H1 (cell line): Measurements from ENCODE around the gene SRY. TPM values are rescaled to one million over a fixed set of nuclear protein-coding genes. Genes with fewer than 3 reads are reported as not detected.

ENCODE experiments used
- CTCF ChIA-PET: fragments of 300-600 bp; sonication (Branson Sonifier 250); formaldehyde crosslinking; loops from one replicate; lab custom pipeline; 2021; ENCODE audit not compliant: partially characterized antibody; lab: Charles Lee
- POLR2A ChIA-PET: fragments of 300-600 bp; sonication (Branson Sonifier 250); formaldehyde crosslinking; loops from one replicate; lab custom pipeline; 2021; ENCODE audit warnings: inconsistent platforms; ENCODE audit not compliant: partially characterized antibody; lab: Charles Lee
- DNase-seq, 2 experiments: peaks; one replicate each; pipeline versions ENCODE4 v3.0.0 to v3.0.0-alpha.2; 2010 to 2022; ENCODE audit warnings: low spot score in 2 of 2, low read depth in 1 of 2, mixed read lengths in 1 of 2
- FAIRE-seq: peaks from 2 replicates; lab custom pipeline; 2011; peaks lifted over from hg19 to GRCh38; lab: Jason Lieb, UNC
- H2AFZ ChIP-seq: 2 replicates; pipeline ENCODE4 v1.8.1; 2012; ENCODE audit warnings: low read length, inconsistent platforms
- H2AK5ac ChIP-seq: 2 replicates; pipeline ENCODE4 v1.6.1; 2013; ENCODE audit warnings: low read depth, low read length
- H2BK120ac ChIP-seq: replicated peaks from 2 replicates; pipeline ENCODE3; 2013; ENCODE audit warnings: low read depth, low read length, inconsistent platforms
- H2BK12ac ChIP-seq: 2 replicates; pipeline ENCODE4 v1.6.1; 2013; ENCODE audit warnings: low read depth, low read length
- H2BK15ac ChIP-seq: 2 replicates; pipeline ENCODE4 v1.6.1; 2013; ENCODE audit warnings: low read length
- H2BK20ac ChIP-seq: 2 replicates; pipeline ENCODE4 v1.6.1; 2013; ENCODE audit warnings: low read length
- H2BK5ac ChIP-seq: 2 replicates; pipeline ENCODE4 v1.6.1; 2013; ENCODE audit warnings: low read depth, low read length
- H3K14ac ChIP-seq: 2 replicates; pipeline ENCODE4 v1.6.1; 2013; ENCODE audit warnings: inconsistent platforms; ENCODE audit not compliant: insufficient read length
- H3K18ac ChIP-seq: 2 replicates; pipeline ENCODE4 v1.6.1; 2013; ENCODE audit warnings: low read length; ENCODE audit errors: extremely low read depth
- H3K23ac ChIP-seq: 2 replicates; pipeline ENCODE4 v1.6.1; 2013; ENCODE audit warnings: inconsistent platforms; ENCODE audit not compliant: insufficient read length
- H3K23me2 ChIP-seq: 2 replicates; pipeline ENCODE4 v1.6.1; 2013; ENCODE audit warnings: low read depth, low read length
- H3K27ac ChIP-seq: 2 replicates; pipeline ENCODE4 v1.6.1; 2011; ENCODE audit warnings: low read depth, low read length, inconsistent platforms
- H3K27me3 ChIP-seq, 4 experiments: replicated peaks in 1 of 4; 1 replicate in 1 of 4; 2 replicates in 3 of 4; pipeline versions ENCODE4 v1.6.1 to v1.8.1; 2011 to 2013; ENCODE audit warnings: low read length in 3 of 4, mild to moderate bottlenecking in 3 of 4, inconsistent platforms in 2 of 4, mixed read lengths in 2 of 4, moderate library complexity in 1 of 4; ENCODE audit not compliant: control insufficient read depth in 3 of 4, insufficient read depth in 3 of 4; ENCODE audit errors: extremely low read depth in 1 of 4
- H3K36me3 ChIP-seq, 4 experiments: 2 replicates each; pipeline versions ENCODE4 v1.6.1 to v1.8.1; 2011 to 2013; ENCODE audit warnings: mild to moderate bottlenecking in 4 of 4, low read length in 3 of 4, moderate library complexity in 2 of 4, control low read depth in 1 of 4, inconsistent platforms in 1 of 4; ENCODE audit not compliant: insufficient read depth in 4 of 4, control insufficient read depth in 2 of 4
- H3K4ac ChIP-seq: replicated peaks from 2 replicates; pipeline ENCODE3; 2013; ENCODE audit warnings: low read length, low read depth, mixed read lengths, inconsistent platforms; ENCODE audit not compliant: insufficient read length
- H3K4me1 ChIP-seq, 4 experiments: replicated peaks in 1 of 4; 1 replicate in 1 of 4; 2 replicates in 3 of 4; pipeline versions ENCODE4 v1.6.1 to v1.8.1; 2011 to 2013; ENCODE audit warnings: low read length in 3 of 4, inconsistent platforms in 2 of 4, mixed read lengths in 1 of 4; ENCODE audit not compliant: insufficient read depth in 4 of 4, control insufficient read depth in 3 of 4
- H3K4me2 ChIP-seq, 2 experiments: 2 replicates each; pipeline versions ENCODE4 v1.6.1 to v1.8.1; 2011 to 2013; ENCODE audit warnings: low read depth in 2 of 2, low read length in 2 of 2, control low read depth in 1 of 2, inconsistent platforms in 1 of 2, mild to moderate bottlenecking in 1 of 2; ENCODE audit not compliant: insufficient read depth in 1 of 2
- H3K4me3 ChIP-seq, 4 experiments: fragments of 200-600, 300-600 bp in 1 of 4; sonication (generic), shearing (Covaris generic), sonication (Bioruptor Twin) in 1 of 4; 2 replicates each; pipeline versions ENCODE4 v1.5.1 to v1.8.1; 2011 to 2016; ENCODE audit warnings: low read length in 4 of 4, low read depth in 3 of 4, control low read depth in 2 of 4, inconsistent platforms in 2 of 4, mild to moderate bottlenecking in 2 of 4, mixed read lengths in 1 of 4, moderate library complexity in 1 of 4; ENCODE audit not compliant: insufficient read depth in 2 of 4; ENCODE audit errors: extremely low read depth in 1 of 4
- H3K56ac ChIP-seq: replicated peaks from 2 replicates; pipeline ENCODE3; 2013; ENCODE audit warnings: low read depth, mild to moderate bottlenecking, mixed read lengths, low read length, inconsistent platforms; ENCODE audit not compliant: insufficient read length
- H3K79me1 ChIP-seq: 2 replicates; pipeline ENCODE4 v1.6.1; 2013; ENCODE audit warnings: low read depth, low read length, control low read depth
- H3K79me2 ChIP-seq, 2 experiments: 2 replicates each; pipeline versions ENCODE4 v1.6.1 to v1.8.1; 2012 to 2013; ENCODE audit warnings: low read length in 2 of 2, mild to moderate bottlenecking in 2 of 2, inconsistent platforms in 1 of 2; ENCODE audit not compliant: insufficient read depth in 2 of 2, control insufficient read depth in 1 of 2
- H3K9ac ChIP-seq, 4 experiments: replicated peaks in 1 of 4; 1 replicate in 1 of 4; 2 replicates in 3 of 4; pipeline versions ENCODE4 v1.6.1 to v1.8.1; 2011 to 2013; ENCODE audit warnings: low read depth in 3 of 4, low read length in 3 of 4, control low read depth in 2 of 4, mild to moderate bottlenecking in 2 of 4, moderate library complexity in 2 of 4, inconsistent platforms in 1 of 4; ENCODE audit errors: extremely low read depth in 1 of 4
- H3K9me3 ChIP-seq, 2 experiments: 2 replicates each; pipeline versions ENCODE4 v1.6.1 to v1.8.1; 2012 to 2013; ENCODE audit warnings: mild to moderate bottlenecking in 2 of 2, moderate library complexity in 2 of 2, control low read depth in 1 of 2, inconsistent platforms in 1 of 2, low read depth in 1 of 2, low read length in 1 of 2, mixed read lengths in 1 of 2; ENCODE audit not compliant: insufficient read depth in 2 of 2
- H4K20me1 ChIP-seq, 2 experiments: replicated peaks in 1 of 2; 2 replicates each; pipeline versions ENCODE3 to v1.8.1; 2011 to 2013; ENCODE audit warnings: inconsistent platforms in 2 of 2, low read length in 2 of 2, mild to moderate bottlenecking in 1 of 2; ENCODE audit not compliant: insufficient read depth in 2 of 2, control insufficient read depth in 1 of 2
- H4K5ac ChIP-seq: 2 replicates; pipeline ENCODE4 v1.6.1; 2013; ENCODE audit warnings: low read length, low read depth, mixed read lengths, inconsistent platforms; ENCODE audit not compliant: insufficient read length
- H4K8ac ChIP-seq: 2 replicates; pipeline ENCODE4 v1.8.0; 2013; ENCODE audit warnings: mild to moderate bottlenecking, moderate library complexity, low read length, inconsistent platforms; ENCODE audit not compliant: insufficient read depth; ENCODE audit errors: extremely low read depth
- H4K91ac ChIP-seq: replicated peaks from 2 replicates; pipeline ENCODE3; 2013; ENCODE audit warnings: low read length, mixed read lengths, inconsistent platforms; ENCODE audit not compliant: insufficient read length
- BACH1 ChIP-seq: IDR thresholded peaks from 2 replicates; pipeline ENCODE4 v1.6.1; 2012; ENCODE audit warnings: low read length, improper control_type of control experiment
- CBX5 ChIP-seq: fragments of 300-800, 300-1000 bp; sonication (generic); IDR thresholded peaks from 2 replicates; pipeline ENCODE4 v1.7.1; 2016; ENCODE audit warnings: antibody characterized with exemption, low read length, low read depth
- CBX8 ChIP-seq: fragments of 300-800, 300-1000 bp; sonication (generic); IDR thresholded peaks from 2 replicates; pipeline ENCODE4 v1.7.1; 2016; ENCODE audit warnings: low read depth, low read length, borderline replicate concordance
- CHD2 ChIP-seq: IDR thresholded peaks from 2 replicates; pipeline ENCODE4 v1.6.1; 2012; ENCODE audit warnings: low read length, improper control_type of control experiment
- E2F6 ChIP-seq: IDR thresholded peaks from 2 replicates; pipeline ENCODE4 v1.6.1; 2012; ENCODE audit warnings: inconsistent platforms
- GTF2F1 ChIP-seq: IDR thresholded peaks from 2 replicates; pipeline ENCODE4 v1.6.1; 2012; ENCODE audit warnings: low read depth, low read length, improper control_type of control experiment, borderline replicate concordance
- HDAC2 ChIP-seq, 2 experiments: fragments of 300-600 bp in 1 of 2; sonication (generic) in 1 of 2; IDR thresholded peaks; 2 replicates each; pipeline ENCODE4 v1.6.1; 2011 to 2012; ENCODE audit warnings: low read depth in 2 of 2, low read length in 2 of 2, mild to moderate bottlenecking in 2 of 2, moderate library complexity in 2 of 2, borderline replicate concordance in 1 of 2, inconsistent platforms in 1 of 2
- HDAC6 ChIP-seq: IDR thresholded peaks from one replicate; pipeline ENCODE4 v1.7.1; 2012; ENCODE audit warnings: low read depth, mild to moderate bottlenecking, inconsistent platforms, low read length, moderate library complexity
- KDM1A ChIP-seq: fragments of 200-600, 300-600 bp; sonication (generic); IDR thresholded peaks from 2 replicates; pipeline ENCODE4 v1.7.1; 2016; ENCODE audit warnings: mild to moderate bottlenecking, low read length, borderline replicate concordance
- RNF2 ChIP-seq: fragments of 200-900, 300-1000 bp; sonication (generic); IDR thresholded peaks from 2 replicates; pipeline ENCODE4 v1.7.1; 2016; ENCODE audit warnings: borderline replicate concordance, low read depth, mild to moderate bottlenecking, antibody characterized with exemption, low read length; ENCODE audit not compliant: poor library complexity, severe bottlenecking; ENCODE audit errors: missing control alignments
- SIRT6 ChIP-seq: IDR thresholded peaks from one replicate; pipeline ENCODE4 v1.7.1; 2012; ENCODE audit warnings: low read length, inconsistent platforms
- TCF12 ChIP-seq: IDR thresholded peaks from 2 replicates; pipeline ENCODE4 v1.6.1; 2011; ENCODE audit warnings: low read depth, mild to moderate bottlenecking, low read length
- USF2 ChIP-seq: IDR thresholded peaks from 2 replicates; pipeline ENCODE4 v1.6.1; 2011; ENCODE audit warnings: low read length, improper control_type of control experiment
- WGBS, 2 experiments: shearing (Covaris generic) in 1 of 2; methylation state at CpG; one replicate each; pipeline versions ENCODE4 v1.1.6 to v1.1.7; 2013 to 2015; ENCODE audit warnings: low lambda C conversion rate in 2 of 2, mixed read lengths in 2 of 2, inconsistent platforms in 1 of 2, low coverage in 1 of 2, missing lambda C conversion rate in 1 of 2; ENCODE audit not compliant: insufficient replicate concordance in 2 of 2, insufficient coverage in 1 of 2, insufficient read length in 1 of 2; ENCODE audit errors: extremely low coverage in 1 of 2, missing lambda C conversion rate in 1 of 2; 5-methylcytosine and 5-hydroxymethylcytosine counted together
- polyA plus RNA-seq, 7 experiments: library from polyadenylated mRNA; depleted of rRNA in 3 of 7; stranded (reverse) in 5 of 7; unstranded in 2 of 7; fragments of >200 nt in 5 of 7; fragments of 200-250 nt in 2 of 7; gene quantifications; 1 replicate in 5 of 7; 2 replicates in 1 of 7; 4 replicates in 1 of 7; pipeline versions ENCODE4 v1.2.1 to v1.2.3, GENCODE V29; 2011 to 2013; ENCODE audit warnings: missing spikeins in 2 of 7, mixed read lengths in 2 of 7
- total RNA-seq: library from RNA; stranded (reverse); fragmentation: NEBNext Ultra II Directional; extraction: Animal tissue kit (Norgen Biotek cat#: 25700); gene quantifications from 2 replicates; pipeline ENCODE4 v1.2.1, GENCODE V29; 2021

SRY gene
- total and polyA plus RNA-seq, 2 of the 8 experiments (the other 6 are each of a cell fraction or from before 2014, with no cell fraction given) = 5.9 to 15.1 TPM

GRCh38 chrY:2824471-2824870 lies 37.0 kb upstream of the SRY start:
- no peak overlapping the region for H4K8ac ChIP-seq
- no peaks in the 10 kb centered on the region for H3K9me3 ChIP-seq
- CTCF ChIA-PET = no interaction called here
- no peak overlapping the region for H3K9ac ChIP-seq
- H2BK12ac ChIP-seq = no peak overlapping the region
- peaks cover 0 to 3% (median 0%) of the 10 kb centered on the region in 4 experiments; a peak in 1 of 7 replicates for H3K4me1 ChIP-seq
- DNase-seq (no peak), FAIRE-seq (no peak)
- H3K56ac ChIP-seq = no peak overlapping the region
- no peak overlapping the region for H4K91ac ChIP-seq
- H3K4ac ChIP-seq = no peak overlapping the region
- H3K23ac ChIP-seq = no peak overlapping the region
- H3K18ac ChIP-seq = no peak overlapping the region
- WGBS, 2 experiments = 97% methylated on average over 3 of the region's 3 CpGs; no CpG with 5 or more reads in 1 of the 2 experiments
- H3K4me3 ChIP-seq = no peak overlapping the region
- no peak overlapping the region for H2BK20ac ChIP-seq
- no peak overlapping the region for H2BK15ac ChIP-seq
- no peaks in the 10 kb centered on the region for H3K36me3 ChIP-seq
- H3K23me2 ChIP-seq = no peaks in the 10 kb centered on the region
- H3K79me2 ChIP-seq = no peaks in the 10 kb centered on the region
- H3K4me2 ChIP-seq = no peak overlapping the region
- H4K5ac ChIP-seq = no peak overlapping the region
- no peaks in the 10 kb centered on the region for H3K79me1 ChIP-seq
- H2AFZ ChIP-seq = no peak overlapping the region
- POLR2A ChIA-PET = no interaction called here
- H3K27ac ChIP-seq = no peak overlapping the region
- no peak overlapping the region for H3K14ac ChIP-seq
- H2BK120ac ChIP-seq = no peak overlapping the region
- H2BK5ac ChIP-seq = no peak overlapping the region
- no peak overlapping the region for H2AK5ac ChIP-seq
- no peaks in the 10 kb centered on the region for H4K20me1 ChIP-seq
- H3K27me3 ChIP-seq = no peaks in the 10 kb centered on the region
- no peak for TF ChIP-seq HDAC6
- no peak for TF ChIP-seq GTF2F1
- no peak for TF ChIP-seq TCF12
- TF ChIP-seq CBX8 = no peak
- TF ChIP-seq CBX5 = no peak
- TF ChIP-seq SIRT6 = no peak
- TF ChIP-seq RNF2 = no peak
- no peak for TF ChIP-seq KDM1A
- no peak for TF ChIP-seq HDAC2 (IDR thresholded peaks at IDR 0.05; ENCODE audit: borderline replicate concordance in 1 of 2, low read depth in 2 of 2, low read length in 2 of 2)
- no peak for TF ChIP-seq E2F6
- TF ChIP-seq USF2 = no peak
- TF ChIP-seq CHD2 = no peak
- TF ChIP-seq BACH1 = no peak
